Measurements from ENCODE around the gene NPY2R. TPM values are rescaled to one million over a fixed set of nuclear protein-coding genes. Genes with fewer than 3 reads are reported as not detected.

NPY2R gene
- polyA plus RNA-seq, 1 donor from 2014 or later, result 1.2 TPM

DNA sequence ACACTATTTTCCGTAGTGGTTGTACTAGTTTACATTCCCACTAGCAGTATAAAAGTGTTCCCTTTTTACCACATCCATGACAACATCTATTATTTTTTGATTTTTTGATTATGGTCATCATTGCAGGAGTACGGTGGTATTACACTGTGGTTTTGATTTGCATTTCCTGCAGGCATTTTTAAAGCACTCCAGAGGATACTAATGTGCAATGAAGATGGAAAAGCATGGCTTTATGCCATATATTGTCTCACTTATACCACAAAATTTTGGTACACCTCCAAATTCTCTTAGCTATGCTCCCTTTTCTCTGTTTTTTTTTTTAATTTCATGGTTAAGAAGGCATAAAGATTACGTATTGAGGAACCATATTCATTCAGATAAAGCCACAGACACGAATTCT lies 35.1 kb upstream of the NPY2R start:
- no peak overlapping the region for H3K4me2 ChIP-seq (ENCODE audit: low read length)
- TF ChIP-seq, protein P1, sequence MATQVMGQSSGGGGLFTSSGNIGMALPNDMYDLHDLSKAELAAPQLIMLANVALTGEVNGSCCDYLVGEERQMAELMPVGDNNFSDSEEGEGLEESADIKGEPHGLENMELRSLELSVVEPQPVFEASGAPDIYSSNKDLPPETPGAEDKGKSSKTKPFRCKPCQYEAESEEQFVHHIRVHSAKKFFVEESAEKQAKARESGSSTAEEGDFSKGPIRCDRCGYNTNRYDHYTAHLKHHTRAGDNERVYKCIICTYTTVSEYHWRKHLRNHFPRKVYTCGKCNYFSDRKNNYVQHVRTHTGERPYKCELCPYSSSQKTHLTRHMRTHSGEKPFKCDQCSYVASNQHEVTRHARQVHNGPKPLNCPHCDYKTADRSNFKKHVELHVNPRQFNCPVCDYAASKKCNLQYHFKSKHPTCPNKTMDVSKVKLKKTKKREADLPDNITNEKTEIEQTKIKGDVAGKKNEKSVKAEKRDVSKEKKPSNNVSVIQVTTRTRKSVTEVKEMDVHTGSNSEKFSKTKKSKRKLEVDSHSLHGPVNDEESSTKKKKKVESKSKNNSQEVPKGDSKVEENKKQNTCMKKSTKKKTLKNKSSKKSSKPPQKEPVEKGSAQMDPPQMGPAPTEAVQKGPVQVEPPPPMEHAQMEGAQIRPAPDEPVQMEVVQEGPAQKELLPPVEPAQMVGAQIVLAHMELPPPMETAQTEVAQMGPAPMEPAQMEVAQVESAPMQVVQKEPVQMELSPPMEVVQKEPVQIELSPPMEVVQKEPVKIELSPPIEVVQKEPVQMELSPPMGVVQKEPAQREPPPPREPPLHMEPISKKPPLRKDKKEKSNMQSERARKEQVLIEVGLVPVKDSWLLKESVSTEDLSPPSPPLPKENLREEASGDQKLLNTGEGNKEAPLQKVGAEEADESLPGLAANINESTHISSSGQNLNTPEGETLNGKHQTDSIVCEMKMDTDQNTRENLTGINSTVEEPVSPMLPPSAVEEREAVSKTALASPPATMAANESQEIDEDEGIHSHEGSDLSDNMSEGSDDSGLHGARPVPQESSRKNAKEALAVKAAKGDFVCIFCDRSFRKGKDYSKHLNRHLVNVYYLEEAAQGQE (IDR thresholded peaks at IDR 0.05; ENCODE audit: borderline replicate concordance), result no peak
- TF ChIP-seq SMC3 (conservative IDR thresholded peaks at IDR 0.05; ENCODE audit: poor library complexity), result no peak
- TF ChIP-seq MXI1 (conservative IDR thresholded peaks at IDR 0.05; ENCODE audit: poor library complexity, severe bottlenecking), result no peak
- no peak for TF ChIP-seq RAD21 (conservative IDR thresholded peaks at IDR 0.05)
- TF ChIP-seq, protein P2, sequence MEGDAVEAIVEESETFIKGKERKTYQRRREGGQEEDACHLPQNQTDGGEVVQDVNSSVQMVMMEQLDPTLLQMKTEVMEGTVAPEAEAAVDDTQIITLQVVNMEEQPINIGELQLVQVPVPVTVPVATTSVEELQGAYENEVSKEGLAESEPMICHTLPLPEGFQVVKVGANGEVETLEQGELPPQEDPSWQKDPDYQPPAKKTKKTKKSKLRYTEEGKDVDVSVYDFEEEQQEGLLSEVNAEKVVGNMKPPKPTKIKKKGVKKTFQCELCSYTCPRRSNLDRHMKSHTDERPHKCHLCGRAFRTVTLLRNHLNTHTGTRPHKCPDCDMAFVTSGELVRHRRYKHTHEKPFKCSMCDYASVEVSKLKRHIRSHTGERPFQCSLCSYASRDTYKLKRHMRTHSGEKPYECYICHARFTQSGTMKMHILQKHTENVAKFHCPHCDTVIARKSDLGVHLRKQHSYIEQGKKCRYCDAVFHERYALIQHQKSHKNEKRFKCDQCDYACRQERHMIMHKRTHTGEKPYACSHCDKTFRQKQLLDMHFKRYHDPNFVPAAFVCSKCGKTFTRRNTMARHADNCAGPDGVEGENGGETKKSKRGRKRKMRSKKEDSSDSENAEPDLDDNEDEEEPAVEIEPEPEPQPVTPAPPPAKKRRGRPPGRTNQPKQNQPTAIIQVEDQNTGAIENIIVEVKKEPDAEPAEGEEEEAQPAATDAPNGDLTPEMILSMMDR (IDR thresholded peaks at IDR 0.05; ENCODE audit: poor library complexity, severe bottlenecking), result no peak
- no peak for TF ChIP-seq POLR2AphosphoS5 (IDR thresholded peaks at IDR 0.05)
- no peak for TF ChIP-seq TAF1 (IDR thresholded peaks at IDR 0.05; ENCODE audit: low read depth)
- TF ChIP-seq EP300 (conservative IDR thresholded peaks at IDR 0.05; ENCODE audit: poor library complexity, severe bottlenecking), result no peak
- TF ChIP-seq EZH2 (IDR thresholded peaks at IDR 0.05; ENCODE audit: borderline replicate concordance, insufficient read depth, low read length, poor library complexity, severe bottlenecking), result no peak

GRCh38 chr4:155174668-155175067 lies 33.8 kb upstream of the NPY2R start:
- H3K36me3 ChIP-seq (ENCODE audit: insufficient read depth, low read length), result no peaks in the 10 kb centered on the region
- H3K9me3 ChIP-seq (ENCODE audit: low read length), result peaks cover 1% of the 10 kb centered on the region
- no peak overlapping the region for H3K27ac ChIP-seq (ENCODE audit: low read length)
- H3K4me3 ChIP-seq (ENCODE audit: low read length), result no peak overlapping the region
- no peaks in the 10 kb centered on the region for H4K20me1 ChIP-seq (ENCODE audit: insufficient read depth)
- no peaks in the 10 kb centered on the region for H3F3A ChIP-seq (ENCODE audit: insufficient read depth, low read length, poor library complexity, severe bottlenecking)
- H2AFZ ChIP-seq (ENCODE audit: low read depth, low read length), result no peak overlapping the region
- no peak overlapping the region for H3K4me2 ChIP-seq (ENCODE audit: low read length)
- no peak overlapping the region for H3K9ac ChIP-seq (ENCODE audit: low read length)
- H3K79me2 ChIP-seq (replicated peaks; ENCODE audit: insufficient read depth, low read length), result no peaks in the 10 kb centered on the region
- H3K27me3 ChIP-seq (ENCODE audit: insufficient read depth, low read depth, low read length), result no peaks in the 10 kb centered on the region
- TF ChIP-seq EP300 (conservative IDR thresholded peaks at IDR 0.05; ENCODE audit: poor library complexity, severe bottlenecking) (no peak), RAD21 (conservative IDR thresholded peaks at IDR 0.05) (no peak), TAF1 (IDR thresholded peaks at IDR 0.05; ENCODE audit: low read depth) (no peak), POLR2AphosphoS5 (IDR thresholded peaks at IDR 0.05) (no peak), SMC3 (conservative IDR thresholded peaks at IDR 0.05; ENCODE audit: poor library complexity) (no peak), EZH2 (IDR thresholded peaks at IDR 0.05; ENCODE audit: borderline replicate concordance, insufficient read depth, low read length, poor library complexity, severe bottlenecking) (no peak), MXI1 (conservative IDR thresholded peaks at IDR 0.05; ENCODE audit: poor library complexity, severe bottlenecking) (no peak)
- TF ChIP-seq, protein P1 (IDR thresholded peaks at IDR 0.05; ENCODE audit: borderline replicate concordance), result no peak
- TF ChIP-seq, protein P2 (IDR thresholded peaks at IDR 0.05; ENCODE audit: poor library complexity, severe bottlenecking), result no peak
- H3K9me2 ChIP-seq (ENCODE audit: insufficient read depth, low read length), result no peaks in the 10 kb centered on the region

More for the DNA sequence above, 35.1 kb upstream of the NPY2R start:
- Histone ChIP-seq H4K20me1 (ENCODE audit: insufficient read depth) (no peaks in the 10 kb centered on the region), H3K9me2 (ENCODE audit: insufficient read depth, low read length) (no peaks in the 10 kb centered on the region), H2AFZ (ENCODE audit: low read depth, low read length) (no peak overlapping the region), H3F3A (ENCODE audit: insufficient read depth, low read length, poor library complexity, severe bottlenecking) (no peaks in the 10 kb centered on the region), H3K9me3 (ENCODE audit: low read length) (peaks cover 4% of the 10 kb centered on the region), H3K27ac (ENCODE audit: low read length) (no peak overlapping the region), H3K79me2 (replicated peaks; ENCODE audit: insufficient read depth, low read length) (no peaks in the 10 kb centered on the region), H3K4me3 (ENCODE audit: low read length) (no peak overlapping the region), H3K27me3 (ENCODE audit: insufficient read depth, low read depth, low read length) (no peaks in the 10 kb centered on the region), H3K36me3 (ENCODE audit: insufficient read depth, low read length) (no peaks in the 10 kb centered on the region), H3K9ac (ENCODE audit: low read length) (no peak overlapping the region)
